B cell (primary cell): ENCODE results near the gene DOCK4.

Experiments
- EZH2 ChIP-seq: IDR thresholded peaks from 2 replicates; pipeline ENCODE4 v1.6.1; 2012; ENCODE audit warnings: borderline replicate concordance, low read depth, mild to moderate bottlenecking, moderate library complexity, low read length; ENCODE audit not compliant: insufficient read depth, poor library complexity, severe bottlenecking
- TF ChIP-seq, protein P1 (sequence below): fragments of 200-600 bp; IDR thresholded peaks from one replicate; pipeline ENCODE4 v1.8.0; 2022; ENCODE audit warnings: antibody characterized with exemption, mild to moderate bottlenecking

DNA sequence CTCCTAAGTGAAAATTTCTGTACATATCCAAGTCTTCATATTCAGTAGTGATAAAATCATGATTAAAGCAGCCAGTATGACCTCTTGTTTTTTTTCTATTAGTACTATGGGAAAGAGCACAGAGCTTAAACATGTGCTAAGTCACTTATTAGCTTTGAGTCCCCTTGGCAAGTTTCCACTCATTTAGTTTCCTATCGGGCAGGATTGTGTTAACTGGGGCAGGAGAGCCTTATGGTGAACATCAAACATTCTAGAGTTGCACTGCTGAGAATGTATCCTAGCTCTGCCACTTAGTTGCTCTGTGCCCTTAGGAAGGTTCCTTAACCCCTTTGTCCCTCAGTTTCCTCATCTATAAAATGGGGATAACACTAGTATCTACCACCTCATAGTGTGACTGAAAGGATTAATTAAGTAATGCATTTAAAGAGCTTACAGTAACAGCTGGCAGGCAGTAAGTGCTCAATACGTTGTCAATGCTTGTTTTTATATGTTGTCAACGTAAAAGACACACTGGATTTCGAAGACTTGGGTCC is 117.6 kb downstream of the DOCK4 start:
- TF ChIP-seq, protein P1, sequence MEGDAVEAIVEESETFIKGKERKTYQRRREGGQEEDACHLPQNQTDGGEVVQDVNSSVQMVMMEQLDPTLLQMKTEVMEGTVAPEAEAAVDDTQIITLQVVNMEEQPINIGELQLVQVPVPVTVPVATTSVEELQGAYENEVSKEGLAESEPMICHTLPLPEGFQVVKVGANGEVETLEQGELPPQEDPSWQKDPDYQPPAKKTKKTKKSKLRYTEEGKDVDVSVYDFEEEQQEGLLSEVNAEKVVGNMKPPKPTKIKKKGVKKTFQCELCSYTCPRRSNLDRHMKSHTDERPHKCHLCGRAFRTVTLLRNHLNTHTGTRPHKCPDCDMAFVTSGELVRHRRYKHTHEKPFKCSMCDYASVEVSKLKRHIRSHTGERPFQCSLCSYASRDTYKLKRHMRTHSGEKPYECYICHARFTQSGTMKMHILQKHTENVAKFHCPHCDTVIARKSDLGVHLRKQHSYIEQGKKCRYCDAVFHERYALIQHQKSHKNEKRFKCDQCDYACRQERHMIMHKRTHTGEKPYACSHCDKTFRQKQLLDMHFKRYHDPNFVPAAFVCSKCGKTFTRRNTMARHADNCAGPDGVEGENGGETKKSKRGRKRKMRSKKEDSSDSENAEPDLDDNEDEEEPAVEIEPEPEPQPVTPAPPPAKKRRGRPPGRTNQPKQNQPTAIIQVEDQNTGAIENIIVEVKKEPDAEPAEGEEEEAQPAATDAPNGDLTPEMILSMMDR, result no peak
- no peak for TF ChIP-seq EZH2
